ENCODE measurements around the gene AP2A2.

- TF ChIP-seq, protein P1, sequence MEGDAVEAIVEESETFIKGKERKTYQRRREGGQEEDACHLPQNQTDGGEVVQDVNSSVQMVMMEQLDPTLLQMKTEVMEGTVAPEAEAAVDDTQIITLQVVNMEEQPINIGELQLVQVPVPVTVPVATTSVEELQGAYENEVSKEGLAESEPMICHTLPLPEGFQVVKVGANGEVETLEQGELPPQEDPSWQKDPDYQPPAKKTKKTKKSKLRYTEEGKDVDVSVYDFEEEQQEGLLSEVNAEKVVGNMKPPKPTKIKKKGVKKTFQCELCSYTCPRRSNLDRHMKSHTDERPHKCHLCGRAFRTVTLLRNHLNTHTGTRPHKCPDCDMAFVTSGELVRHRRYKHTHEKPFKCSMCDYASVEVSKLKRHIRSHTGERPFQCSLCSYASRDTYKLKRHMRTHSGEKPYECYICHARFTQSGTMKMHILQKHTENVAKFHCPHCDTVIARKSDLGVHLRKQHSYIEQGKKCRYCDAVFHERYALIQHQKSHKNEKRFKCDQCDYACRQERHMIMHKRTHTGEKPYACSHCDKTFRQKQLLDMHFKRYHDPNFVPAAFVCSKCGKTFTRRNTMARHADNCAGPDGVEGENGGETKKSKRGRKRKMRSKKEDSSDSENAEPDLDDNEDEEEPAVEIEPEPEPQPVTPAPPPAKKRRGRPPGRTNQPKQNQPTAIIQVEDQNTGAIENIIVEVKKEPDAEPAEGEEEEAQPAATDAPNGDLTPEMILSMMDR (IDR thresholded peaks at IDR 0.05), result no peak
- TF ChIP-seq POLR2A (IDR thresholded peaks at IDR 0.05), result no peak
Observed at GRCh38 chr11:1001617-1002405, 76.1 kb downstream of the AP2A2 start.

Data from lower leg skin (tissue), 3 donors.